ENCODE results near the gene SOST.

DNA sequence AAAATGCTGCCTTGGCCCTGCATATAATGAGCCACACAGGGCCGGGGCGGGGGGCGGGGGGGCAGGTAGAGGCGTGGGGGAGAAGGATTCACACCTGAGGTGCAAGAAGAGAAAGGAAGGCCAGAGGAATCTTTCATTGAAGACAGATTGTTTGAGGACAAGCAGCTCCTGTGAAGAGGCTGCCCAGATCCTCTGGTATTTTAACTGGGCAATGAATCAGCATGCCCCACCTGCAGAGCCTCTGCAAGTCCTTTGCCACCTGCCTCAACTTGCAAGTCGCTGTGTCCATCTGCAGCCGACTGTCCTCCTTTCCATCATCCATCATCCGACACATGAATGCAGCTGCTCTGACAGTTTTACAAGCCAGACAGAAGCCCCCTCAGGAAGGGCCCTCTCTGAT is 1.2 kb upstream of the SOST start:
- TF ChIP-seq, protein P1, sequence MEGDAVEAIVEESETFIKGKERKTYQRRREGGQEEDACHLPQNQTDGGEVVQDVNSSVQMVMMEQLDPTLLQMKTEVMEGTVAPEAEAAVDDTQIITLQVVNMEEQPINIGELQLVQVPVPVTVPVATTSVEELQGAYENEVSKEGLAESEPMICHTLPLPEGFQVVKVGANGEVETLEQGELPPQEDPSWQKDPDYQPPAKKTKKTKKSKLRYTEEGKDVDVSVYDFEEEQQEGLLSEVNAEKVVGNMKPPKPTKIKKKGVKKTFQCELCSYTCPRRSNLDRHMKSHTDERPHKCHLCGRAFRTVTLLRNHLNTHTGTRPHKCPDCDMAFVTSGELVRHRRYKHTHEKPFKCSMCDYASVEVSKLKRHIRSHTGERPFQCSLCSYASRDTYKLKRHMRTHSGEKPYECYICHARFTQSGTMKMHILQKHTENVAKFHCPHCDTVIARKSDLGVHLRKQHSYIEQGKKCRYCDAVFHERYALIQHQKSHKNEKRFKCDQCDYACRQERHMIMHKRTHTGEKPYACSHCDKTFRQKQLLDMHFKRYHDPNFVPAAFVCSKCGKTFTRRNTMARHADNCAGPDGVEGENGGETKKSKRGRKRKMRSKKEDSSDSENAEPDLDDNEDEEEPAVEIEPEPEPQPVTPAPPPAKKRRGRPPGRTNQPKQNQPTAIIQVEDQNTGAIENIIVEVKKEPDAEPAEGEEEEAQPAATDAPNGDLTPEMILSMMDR (IDR thresholded peaks at IDR 0.05; ENCODE audit: insufficient read depth, low read depth, low read length) = no peak
- no peak for TF ChIP-seq EZH2 (IDR thresholded peaks at IDR 0.05; ENCODE audit: insufficient read depth, low read length)
